ENCODE data around the gene MORN1. TPM values are rescaled to one million over a fixed set of nuclear protein-coding genes. Genes with fewer than 3 reads are reported as not detected.

Gene MORN1
- polyA plus RNA-seq, 1 of the 3 experiments (the other 2 are of a cell fraction): 16.3 TPM

DNA sequence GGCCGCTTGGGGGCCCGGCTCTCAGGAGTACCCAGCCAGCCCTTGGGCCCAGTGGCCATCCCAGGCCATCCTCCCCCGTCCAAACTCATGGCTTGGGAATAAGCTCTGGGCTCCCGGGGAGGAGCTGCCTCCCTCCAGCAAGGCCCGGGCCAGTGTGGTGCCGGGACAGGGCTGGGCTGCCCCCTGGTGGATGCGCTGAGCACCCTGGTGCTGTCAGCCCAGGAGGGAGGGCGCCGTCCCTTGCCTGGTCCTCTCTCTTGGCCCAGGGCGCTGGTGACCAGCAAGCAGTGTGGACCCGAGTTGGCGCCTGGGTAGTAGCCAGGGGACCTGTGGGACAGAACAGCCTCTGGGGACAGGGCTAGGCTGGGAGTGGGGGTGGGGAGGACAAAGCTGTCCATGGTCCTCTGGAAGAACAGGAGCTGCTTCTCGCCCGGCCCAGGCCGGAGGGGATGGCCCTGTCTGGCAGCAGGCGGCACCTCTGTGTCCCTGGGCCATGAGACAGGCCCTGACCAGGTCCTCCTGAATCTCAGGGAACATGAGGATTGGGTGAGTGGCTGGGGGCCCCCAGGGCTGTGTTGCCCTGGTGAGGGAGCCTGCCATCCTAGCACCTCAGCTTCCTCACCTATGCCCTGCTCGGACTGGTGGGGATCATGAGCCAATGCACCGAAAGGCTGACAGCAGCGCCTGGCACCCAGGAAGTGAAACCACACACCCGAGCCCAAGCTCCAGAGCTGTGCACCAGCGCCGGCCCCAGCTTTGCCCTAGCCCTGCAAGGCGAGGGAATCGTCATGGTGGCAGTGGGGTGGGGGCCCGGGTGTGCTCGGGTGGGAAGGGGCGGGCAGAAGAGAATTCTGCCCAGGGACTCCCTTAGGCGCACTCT lies 9.4 kb downstream of the MORN1 start:
- ChIA-PET CTCF (interaction anchor here (0.6 to 10.7 kb wide), 50 partner anchors 9 to 1148 kb away, joined by 3 to 292 read pairs (median 6); partner anchors contain the start of genes FAAP20, MORN1, RER1 and SKI), POLR2A (interaction anchor here (1.0 to 2.8 kb wide), 4 partner anchors 9 to 186 kb away, joined by 3 to 35 read pairs (median 6); partner anchors contain the start of genes FAAP20, MORN1 and RER1)
- peak overlapping the region in 1 of 2 experiments; percentile 28; a peak in 1 of 4 replicates for H3K27ac ChIP-seq (ENCODE audit: low read depth in 2 of 2, low read length in 1 of 2)
- no peaks in the 10 kb centered on the region for H4K20me1 ChIP-seq (ENCODE audit: insufficient read depth)
- TF ChIP-seq MXI1 (IDR thresholded peaks at IDR 0.05; ENCODE audit: low read depth, low read length): 0 out of 2 replicates have a peak, but pooled peaks have one; percentile 35
- peak; percentile 97 for TF ChIP-seq SMC3 (IDR thresholded peaks at IDR 0.05; ENCODE audit: low read depth, low read length)
- TF ChIP-seq, protein P1, sequence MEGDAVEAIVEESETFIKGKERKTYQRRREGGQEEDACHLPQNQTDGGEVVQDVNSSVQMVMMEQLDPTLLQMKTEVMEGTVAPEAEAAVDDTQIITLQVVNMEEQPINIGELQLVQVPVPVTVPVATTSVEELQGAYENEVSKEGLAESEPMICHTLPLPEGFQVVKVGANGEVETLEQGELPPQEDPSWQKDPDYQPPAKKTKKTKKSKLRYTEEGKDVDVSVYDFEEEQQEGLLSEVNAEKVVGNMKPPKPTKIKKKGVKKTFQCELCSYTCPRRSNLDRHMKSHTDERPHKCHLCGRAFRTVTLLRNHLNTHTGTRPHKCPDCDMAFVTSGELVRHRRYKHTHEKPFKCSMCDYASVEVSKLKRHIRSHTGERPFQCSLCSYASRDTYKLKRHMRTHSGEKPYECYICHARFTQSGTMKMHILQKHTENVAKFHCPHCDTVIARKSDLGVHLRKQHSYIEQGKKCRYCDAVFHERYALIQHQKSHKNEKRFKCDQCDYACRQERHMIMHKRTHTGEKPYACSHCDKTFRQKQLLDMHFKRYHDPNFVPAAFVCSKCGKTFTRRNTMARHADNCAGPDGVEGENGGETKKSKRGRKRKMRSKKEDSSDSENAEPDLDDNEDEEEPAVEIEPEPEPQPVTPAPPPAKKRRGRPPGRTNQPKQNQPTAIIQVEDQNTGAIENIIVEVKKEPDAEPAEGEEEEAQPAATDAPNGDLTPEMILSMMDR (IDR thresholded peaks at IDR 0.05): peak; percentile 76
- TF ChIP-seq RAD21 (IDR thresholded peaks at IDR 0.05; ENCODE audit: low read length): peak; percentile 87
- no peak for TF ChIP-seq YY1 (IDR thresholded peaks at IDR 0.05; ENCODE audit: low read depth)
- no peak overlapping the region; a peak in 1 of 4 replicates for H3K4me3 ChIP-seq (ENCODE audit: low read depth in 2 of 2, low read length in 1 of 2)
- DNase-seq: peak; percentile 98
- H3K36me3 ChIP-seq (replicated peaks in 1 of 2; ENCODE audit: control insufficient read depth in 1 of 2, insufficient read depth in 2 of 2, low read length in 1 of 2): peaks cover 0 to 4% of the 10 kb centered on the region in 2 experiments
- no peaks in the 10 kb centered on the region for H3K9me2 ChIP-seq
- 0% methylated on average over 2 of the region's 28 CpGs for WGBS (ENCODE audit: low lambda C conversion rate)
- no peaks in the 10 kb centered on the region for H3F3A ChIP-seq (replicated peaks; ENCODE audit: insufficient read depth)
- H3K4me2 ChIP-seq: no peak overlapping the region
- H3K27me3 ChIP-seq (ENCODE audit: insufficient read depth): no peaks in the 10 kb centered on the region
- H3K79me2 ChIP-seq (ENCODE audit: insufficient read depth): no peaks in the 10 kb centered on the region
- H3K9ac ChIP-seq: no peak overlapping the region
- peaks cover 0 to 6% of the 10 kb centered on the region in 2 experiments; a peak in 1 of 4 replicates for H3K4me1 ChIP-seq (ENCODE audit: control insufficient read depth in 1 of 2, insufficient read depth in 2 of 2, low read depth in 1 of 2, low read length in 1 of 2)
- no peak overlapping the region for H2AFZ ChIP-seq (ENCODE audit: low read depth)
- H3K9me3 ChIP-seq: no peaks in the 10 kb centered on the region

DNA sequence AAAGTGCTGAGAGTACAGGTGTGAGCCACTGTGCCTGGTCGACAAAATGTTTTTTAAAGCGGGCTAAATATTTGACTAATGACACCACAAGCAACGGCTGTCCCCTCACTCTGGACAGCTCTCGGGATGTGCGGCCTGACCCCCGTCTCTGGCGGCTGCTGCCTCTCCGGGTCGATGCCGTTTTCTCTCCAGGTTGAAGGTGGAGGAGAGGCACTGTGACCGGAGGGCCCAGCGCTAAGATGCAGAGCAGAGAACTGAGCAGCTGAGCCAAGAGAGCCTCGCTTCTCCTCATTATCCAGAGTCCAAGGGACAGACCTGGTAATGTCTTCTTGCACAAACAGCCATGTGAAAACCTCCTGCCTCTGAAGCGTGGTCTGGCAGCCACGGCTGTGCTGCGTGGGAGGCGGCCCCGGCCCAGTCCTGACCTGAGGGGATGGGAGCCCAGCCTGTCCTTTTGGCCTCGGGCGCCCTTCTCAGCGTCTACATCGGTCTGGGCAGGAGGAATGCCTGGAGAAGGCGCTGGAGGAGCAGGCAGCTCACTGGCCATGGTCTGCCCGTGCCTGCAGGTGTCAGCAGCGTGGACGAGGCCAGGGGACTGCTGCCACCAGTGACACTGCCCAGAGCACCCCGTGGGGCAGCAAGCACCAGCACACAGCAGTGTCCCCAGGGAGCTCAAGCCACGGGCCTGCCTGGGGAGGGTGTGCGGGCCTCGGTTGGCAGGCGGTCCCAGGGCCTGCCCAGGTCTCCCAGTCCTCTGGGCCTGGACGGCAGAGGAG lies 10.3 kb downstream of the MORN1 start:
- TF ChIP-seq, protein P2, sequence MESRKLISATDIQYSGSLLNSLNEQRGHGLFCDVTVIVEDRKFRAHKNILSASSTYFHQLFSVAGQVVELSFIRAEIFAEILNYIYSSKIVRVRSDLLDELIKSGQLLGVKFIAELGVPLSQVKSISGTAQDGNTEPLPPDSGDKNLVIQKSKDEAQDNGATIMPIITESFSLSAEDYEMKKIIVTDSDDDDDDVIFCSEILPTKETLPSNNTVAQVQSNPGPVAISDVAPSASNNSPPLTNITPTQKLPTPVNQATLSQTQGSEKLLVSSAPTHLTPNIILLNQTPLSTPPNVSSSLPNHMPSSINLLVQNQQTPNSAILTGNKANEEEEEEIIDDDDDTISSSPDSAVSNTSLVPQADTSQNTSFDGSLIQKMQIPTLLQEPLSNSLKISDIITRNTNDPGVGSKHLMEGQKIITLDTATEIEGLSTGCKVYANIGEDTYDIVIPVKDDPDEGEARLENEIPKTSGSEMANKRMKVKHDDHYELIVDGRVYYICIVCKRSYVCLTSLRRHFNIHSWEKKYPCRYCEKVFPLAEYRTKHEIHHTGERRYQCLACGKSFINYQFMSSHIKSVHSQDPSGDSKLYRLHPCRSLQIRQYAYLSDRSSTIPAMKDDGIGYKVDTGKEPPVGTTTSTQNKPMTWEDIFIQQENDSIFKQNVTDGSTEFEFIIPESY (IDR thresholded peaks at IDR 0.05; ENCODE audit: borderline replicate concordance, low read depth): no peak
- TF ChIP-seq POLR2AphosphoS5 (IDR thresholded peaks at IDR 0.05; ENCODE audit: low read depth, low read length) (no peak), TCF12 (IDR thresholded peaks at IDR 0.05) (no peak), MEF2A (IDR thresholded peaks at IDR 0.05; ENCODE audit: borderline replicate concordance, low read depth) (no peak), GATA2 (CRISPR knock-in tag; IDR thresholded peaks at IDR 0.05) (no peak)
- TF ChIP-seq, protein P1 (IDR thresholded peaks at IDR 0.05): no peak
- TF ChIP-seq, protein P3, sequence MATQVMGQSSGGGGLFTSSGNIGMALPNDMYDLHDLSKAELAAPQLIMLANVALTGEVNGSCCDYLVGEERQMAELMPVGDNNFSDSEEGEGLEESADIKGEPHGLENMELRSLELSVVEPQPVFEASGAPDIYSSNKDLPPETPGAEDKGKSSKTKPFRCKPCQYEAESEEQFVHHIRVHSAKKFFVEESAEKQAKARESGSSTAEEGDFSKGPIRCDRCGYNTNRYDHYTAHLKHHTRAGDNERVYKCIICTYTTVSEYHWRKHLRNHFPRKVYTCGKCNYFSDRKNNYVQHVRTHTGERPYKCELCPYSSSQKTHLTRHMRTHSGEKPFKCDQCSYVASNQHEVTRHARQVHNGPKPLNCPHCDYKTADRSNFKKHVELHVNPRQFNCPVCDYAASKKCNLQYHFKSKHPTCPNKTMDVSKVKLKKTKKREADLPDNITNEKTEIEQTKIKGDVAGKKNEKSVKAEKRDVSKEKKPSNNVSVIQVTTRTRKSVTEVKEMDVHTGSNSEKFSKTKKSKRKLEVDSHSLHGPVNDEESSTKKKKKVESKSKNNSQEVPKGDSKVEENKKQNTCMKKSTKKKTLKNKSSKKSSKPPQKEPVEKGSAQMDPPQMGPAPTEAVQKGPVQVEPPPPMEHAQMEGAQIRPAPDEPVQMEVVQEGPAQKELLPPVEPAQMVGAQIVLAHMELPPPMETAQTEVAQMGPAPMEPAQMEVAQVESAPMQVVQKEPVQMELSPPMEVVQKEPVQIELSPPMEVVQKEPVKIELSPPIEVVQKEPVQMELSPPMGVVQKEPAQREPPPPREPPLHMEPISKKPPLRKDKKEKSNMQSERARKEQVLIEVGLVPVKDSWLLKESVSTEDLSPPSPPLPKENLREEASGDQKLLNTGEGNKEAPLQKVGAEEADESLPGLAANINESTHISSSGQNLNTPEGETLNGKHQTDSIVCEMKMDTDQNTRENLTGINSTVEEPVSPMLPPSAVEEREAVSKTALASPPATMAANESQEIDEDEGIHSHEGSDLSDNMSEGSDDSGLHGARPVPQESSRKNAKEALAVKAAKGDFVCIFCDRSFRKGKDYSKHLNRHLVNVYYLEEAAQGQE (IDR thresholded peaks at IDR 0.05; ENCODE audit: low read depth, low read length): no peak
- POLR2A ChIA-PET: interaction anchor here (1.0 to 2.8 kb wide), 4 partner anchors 10 to 185 kb away, joined by 3 to 35 read pairs (median 6); partner anchors contain the start of genes FAAP20, MORN1 and RER1
- CTCF ChIA-PET: interaction anchor here (0.6 to 10.7 kb wide), 43 partner anchors 8 to 248 kb away, joined by 3 to 292 read pairs (median 7); partner anchors contain the start of genes FAAP20, MORN1, RER1 and SKI
- H3F3A ChIP-seq (replicated peaks; ENCODE audit: insufficient read depth): no peaks in the 10 kb centered on the region
- peaks cover 0 to 6% of the 10 kb centered on the region in 2 experiments; a peak in 1 of 4 replicates for H3K4me1 ChIP-seq (ENCODE audit: control insufficient read depth in 1 of 2, insufficient read depth in 2 of 2, low read depth in 1 of 2, low read length in 1 of 2)
- no peak overlapping the region for H2AFZ ChIP-seq (ENCODE audit: low read depth)
- no peak for DNase-seq
- H3K4me3 ChIP-seq (ENCODE audit: low read depth in 2 of 2, low read length in 1 of 2): no peak overlapping the region
- H3K4me2 ChIP-seq: no peak overlapping the region
- 94% methylated on average over 9 of the region's 32 CpGs for WGBS (ENCODE audit: low lambda C conversion rate)
- H3K36me3 ChIP-seq (replicated peaks in 1 of 2; ENCODE audit: control insufficient read depth in 1 of 2, insufficient read depth in 2 of 2, low read length in 1 of 2): no peaks in the 10 kb centered on the region
- H3K9ac ChIP-seq: no peak overlapping the region
- no peaks in the 10 kb centered on the region for H3K27me3 ChIP-seq (ENCODE audit: insufficient read depth)
- H3K79me2 ChIP-seq (ENCODE audit: insufficient read depth): no peaks in the 10 kb centered on the region
- no peaks in the 10 kb centered on the region for H4K20me1 ChIP-seq (ENCODE audit: insufficient read depth)
- no peaks in the 10 kb centered on the region for H3K9me2 ChIP-seq
- H3K9me3 ChIP-seq: no peaks in the 10 kb centered on the region
- no peak overlapping the region; a peak in 1 of 4 replicates for H3K27ac ChIP-seq (ENCODE audit: low read depth in 2 of 2, low read length in 1 of 2)

All from SK-N-SH (cell line).